ENCODE data around the gene ROR1. TPM values are rescaled to one million over a fixed set of nuclear protein-coding genes. Genes with fewer than 3 reads are reported as not detected.

Gene ROR1
- total and polyA plus RNA-seq, 2 of the 4 experiments (the other 2 are of a cell fraction): 4.4 to 10.0 TPM

DNA sequence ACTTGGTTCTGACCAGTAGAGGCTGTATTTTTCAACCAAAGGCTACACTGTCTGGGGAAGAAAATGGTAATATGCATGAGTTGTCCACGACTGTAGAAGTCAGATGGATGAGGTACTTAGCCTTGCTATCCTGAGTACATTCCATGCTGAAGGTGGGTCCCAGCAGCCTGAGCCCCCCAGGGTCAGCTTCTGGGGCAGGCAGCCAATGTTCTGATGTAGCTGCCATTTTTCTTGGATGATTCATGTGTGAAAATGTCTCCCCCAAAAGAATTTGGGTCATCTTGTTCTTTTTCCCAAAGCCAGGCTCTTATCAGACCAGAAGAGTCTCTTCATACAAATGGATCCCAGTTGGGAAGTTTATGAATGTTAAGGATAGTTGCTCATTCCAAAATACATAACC is 257.4 kb downstream of the ROR1 start:
- Histone ChIP-seq H3K4me2 (ENCODE audit: low read depth, low read length) (no peak overlapping the region), H3K27ac (ENCODE audit: insufficient read depth, low read length) (no peak overlapping the region), H4K20me1 (ENCODE audit: insufficient read depth, low read length) (no peaks in the 10 kb centered on the region), H4K91ac (ENCODE audit: insufficient read depth, low read depth, low read length) (no peak overlapping the region), H3K9ac (ENCODE audit: low read depth, low read length) (no peak overlapping the region), H2BK15ac (ENCODE audit: low read depth, low read length) (no peak overlapping the region), H4K5ac (ENCODE audit: low read depth, low read length) (no peak overlapping the region), H3K14ac (replicated peaks; ENCODE audit: low read depth, low read length) (no peak overlapping the region), H3K56ac (ENCODE audit: extremely low read depth, insufficient read depth, low read length) (no peak overlapping the region), H3K4ac (ENCODE audit: low read depth, low read length) (no peak overlapping the region), H3K4me3 (ENCODE audit: insufficient read depth, low read depth, low read length) (no peak overlapping the region), H3K79me1 (ENCODE audit: low read depth in 1 of 2, low read length in 2 of 2) (no peaks in the 10 kb centered on the region), H3K36me3 (ENCODE audit: control insufficient read depth, insufficient read depth, low read length) (no peaks in the 10 kb centered on the region), H2AFZ (replicated peaks; ENCODE audit: low read length, poor library complexity) (no peak overlapping the region), H2AK5ac (ENCODE audit: low read depth, low read length) (no peak overlapping the region), H3K27me3 (ENCODE audit: control insufficient read depth, insufficient read depth, low read length) (no peaks in the 10 kb centered on the region), H3K4me1 (ENCODE audit: control insufficient read depth, insufficient read depth, low read length) (peaks cover 2% of the 10 kb centered on the region), H3K23ac (ENCODE audit: low read depth, low read length) (no peak overlapping the region), H4K8ac (ENCODE audit: low read depth in 2 of 2, low read length in 2 of 2) (no peak overlapping the region), H2BK5ac (ENCODE audit: low read depth, low read length, poor library complexity, severe bottlenecking) (no peak overlapping the region), H2BK120ac (ENCODE audit: low read depth, low read length) (no peak overlapping the region), H3K9me1 (ENCODE audit: insufficient read depth, low read length) (no peaks in the 10 kb centered on the region; the same call in 1 of the 2 replicates), H2BK20ac (ENCODE audit: low read depth, low read length) (no peak overlapping the region), H3K9me3 (ENCODE audit: control insufficient read depth, insufficient read depth, low read length) (no peaks in the 10 kb centered on the region), H3K18ac (ENCODE audit: low read depth, low read length) (no peak overlapping the region), H2AK9ac (replicated peaks; ENCODE audit: low read depth, low read length, poor library complexity) (no peak overlapping the region)
- in situ Hi-C loops (cut with MboI; ENCODE audit: low sequenced_read_pairs) (no loop called here), intact Hi-C loops (cut with micrococcal nuclease) (loop anchor here (10.0 kb wide), 1 partner anchor 214 kb away; no protein-coding TSS in a partner anchor), dilution Hi-C loops (cut with HindIII; ENCODE audit: low sequenced_read_pairs, unreplicated experiment) (no loop called here)
- CTCF ChIA-PET: interaction anchor here (0.6 kb wide), 1 partner anchor 482 kb away, joined by 4 read pairs; no protein-coding TSS in a partner anchor
- BruUV-seq (replicated peaks): no TSS peak
- POLR2A ChIA-PET (ENCODE audit: unreplicated experiment): no interaction called here
- 20% methylated on average over 1 of the region's 1 CpG; no CpG with 5 or more reads in 1 of the 2 experiments for WGBS, 2 experiments (ENCODE audit: extremely low coverage in 2 of 2, insufficient read length in 1 of 2)
- TF ChIP-seq, protein P1, sequence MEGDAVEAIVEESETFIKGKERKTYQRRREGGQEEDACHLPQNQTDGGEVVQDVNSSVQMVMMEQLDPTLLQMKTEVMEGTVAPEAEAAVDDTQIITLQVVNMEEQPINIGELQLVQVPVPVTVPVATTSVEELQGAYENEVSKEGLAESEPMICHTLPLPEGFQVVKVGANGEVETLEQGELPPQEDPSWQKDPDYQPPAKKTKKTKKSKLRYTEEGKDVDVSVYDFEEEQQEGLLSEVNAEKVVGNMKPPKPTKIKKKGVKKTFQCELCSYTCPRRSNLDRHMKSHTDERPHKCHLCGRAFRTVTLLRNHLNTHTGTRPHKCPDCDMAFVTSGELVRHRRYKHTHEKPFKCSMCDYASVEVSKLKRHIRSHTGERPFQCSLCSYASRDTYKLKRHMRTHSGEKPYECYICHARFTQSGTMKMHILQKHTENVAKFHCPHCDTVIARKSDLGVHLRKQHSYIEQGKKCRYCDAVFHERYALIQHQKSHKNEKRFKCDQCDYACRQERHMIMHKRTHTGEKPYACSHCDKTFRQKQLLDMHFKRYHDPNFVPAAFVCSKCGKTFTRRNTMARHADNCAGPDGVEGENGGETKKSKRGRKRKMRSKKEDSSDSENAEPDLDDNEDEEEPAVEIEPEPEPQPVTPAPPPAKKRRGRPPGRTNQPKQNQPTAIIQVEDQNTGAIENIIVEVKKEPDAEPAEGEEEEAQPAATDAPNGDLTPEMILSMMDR (conservative IDR thresholded peaks at IDR 0.05; ENCODE audit: low read depth, low read length): no peak
- TF ChIP-seq RFX5 (IDR thresholded peaks at IDR 0.05; ENCODE audit: low read depth, low read length): no peak
- TF ChIP-seq USF2 (IDR thresholded peaks at IDR 0.05; ENCODE audit: low read depth, low read length): no peak
- TF ChIP-seq CHD1 (IDR thresholded peaks at IDR 0.05; ENCODE audit: low read depth, low read length): no peak
- TF ChIP-seq NFE2L2 (IDR thresholded peaks at IDR 0.05; ENCODE audit: low read depth, low read length): no peak
- TF ChIP-seq SMC3 (IDR thresholded peaks at IDR 0.05; ENCODE audit: low read depth, low read length): no peak
- TF ChIP-seq POLR2A (IDR thresholded peaks at IDR 0.05; ENCODE audit: low read depth, low read length): no peak
- TF ChIP-seq CEBPB (IDR thresholded peaks at IDR 0.05; ENCODE audit: low read depth, low read length): no peak
- TF ChIP-seq RAD21 (IDR thresholded peaks at IDR 0.05; ENCODE audit: low read length): no peak
- no peak for TF ChIP-seq MAZ (IDR thresholded peaks at IDR 0.05; ENCODE audit: borderline replicate concordance, low read depth, low read length)
- no peak for TF ChIP-seq RCOR1 (IDR thresholded peaks at IDR 0.05; ENCODE audit: insufficient replicate concordance, low read length)
- no peak for TF ChIP-seq BHLHE40 (IDR thresholded peaks at IDR 0.05; ENCODE audit: low read depth, low read length)
- no peak for TF ChIP-seq FOS (IDR thresholded peaks at IDR 0.05; ENCODE audit: low read depth, low read length)
- TF ChIP-seq, protein P2, sequence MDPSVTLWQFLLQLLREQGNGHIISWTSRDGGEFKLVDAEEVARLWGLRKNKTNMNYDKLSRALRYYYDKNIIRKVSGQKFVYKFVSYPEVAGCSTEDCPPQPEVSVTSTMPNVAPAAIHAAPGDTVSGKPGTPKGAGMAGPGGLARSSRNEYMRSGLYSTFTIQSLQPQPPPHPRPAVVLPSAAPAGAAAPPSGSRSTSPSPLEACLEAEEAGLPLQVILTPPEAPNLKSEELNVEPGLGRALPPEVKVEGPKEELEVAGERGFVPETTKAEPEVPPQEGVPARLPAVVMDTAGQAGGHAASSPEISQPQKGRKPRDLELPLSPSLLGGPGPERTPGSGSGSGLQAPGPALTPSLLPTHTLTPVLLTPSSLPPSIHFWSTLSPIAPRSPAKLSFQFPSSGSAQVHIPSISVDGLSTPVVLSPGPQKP (IDR thresholded peaks at IDR 0.05; ENCODE audit: borderline replicate concordance, low read depth, low read length): no peak
- no peak for TF ChIP-seq MAFK (IDR thresholded peaks at IDR 0.05; ENCODE audit: low read depth, low read length)
- ATAC-seq (ENCODE audit: low read depth) (no peak), DNase-seq (peak; percentile 40)
